ENCODE results near the gene KCND1. TPM values are rescaled to one million over a fixed set of nuclear protein-coding genes. Genes with fewer than 3 reads are reported as not detected.

Gene KCND1
- total and polyA plus RNA-seq, 10 of the 15 experiments (the other 5 are each of a cell fraction or from before 2014, with no cell fraction given), result 0.02 to 1.0 (median 0.39) TPM

DNA sequence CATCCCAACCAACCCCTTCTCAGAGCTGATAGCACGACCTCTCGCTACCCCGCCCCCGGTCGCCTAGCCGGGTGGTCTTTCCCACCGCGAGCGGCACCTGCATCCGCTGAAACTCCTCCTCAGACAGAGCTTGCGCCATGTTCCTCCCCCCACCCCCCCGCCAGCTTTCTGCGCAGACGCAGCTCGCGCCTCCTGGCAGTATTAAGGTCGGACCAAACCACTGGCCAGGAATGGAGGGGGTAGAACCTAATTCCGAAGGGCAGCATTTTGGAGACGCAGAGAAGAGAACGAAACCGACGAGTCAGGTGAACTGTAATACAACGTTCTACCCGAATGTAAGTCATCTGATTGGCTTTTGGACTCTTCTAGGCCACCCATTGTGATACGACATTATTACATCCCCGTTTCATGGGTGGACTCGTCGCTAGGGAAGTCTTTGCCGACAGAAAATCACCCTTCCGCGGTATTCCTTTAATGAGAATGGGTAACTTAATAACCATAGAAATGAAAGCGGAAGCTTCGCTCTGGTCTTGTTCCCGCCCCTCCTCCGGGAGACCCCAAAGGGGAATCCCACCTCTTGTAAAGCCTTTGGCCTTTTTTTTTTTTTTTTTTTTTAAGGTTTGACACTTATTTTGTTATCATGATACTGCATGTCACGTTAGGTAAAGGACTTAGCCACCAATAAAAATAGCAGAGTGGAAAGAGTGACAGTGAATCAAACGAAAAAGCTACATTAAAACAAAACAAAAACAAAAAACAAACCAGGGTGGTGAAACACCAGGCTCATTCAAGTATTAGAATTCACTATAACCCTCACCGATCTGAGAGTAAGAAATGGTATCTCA is 30.7 kb upstream of the KCND1 start, which contains the start of gene GRIPAP1 (continued):
- TF ChIP-seq, protein P1, sequence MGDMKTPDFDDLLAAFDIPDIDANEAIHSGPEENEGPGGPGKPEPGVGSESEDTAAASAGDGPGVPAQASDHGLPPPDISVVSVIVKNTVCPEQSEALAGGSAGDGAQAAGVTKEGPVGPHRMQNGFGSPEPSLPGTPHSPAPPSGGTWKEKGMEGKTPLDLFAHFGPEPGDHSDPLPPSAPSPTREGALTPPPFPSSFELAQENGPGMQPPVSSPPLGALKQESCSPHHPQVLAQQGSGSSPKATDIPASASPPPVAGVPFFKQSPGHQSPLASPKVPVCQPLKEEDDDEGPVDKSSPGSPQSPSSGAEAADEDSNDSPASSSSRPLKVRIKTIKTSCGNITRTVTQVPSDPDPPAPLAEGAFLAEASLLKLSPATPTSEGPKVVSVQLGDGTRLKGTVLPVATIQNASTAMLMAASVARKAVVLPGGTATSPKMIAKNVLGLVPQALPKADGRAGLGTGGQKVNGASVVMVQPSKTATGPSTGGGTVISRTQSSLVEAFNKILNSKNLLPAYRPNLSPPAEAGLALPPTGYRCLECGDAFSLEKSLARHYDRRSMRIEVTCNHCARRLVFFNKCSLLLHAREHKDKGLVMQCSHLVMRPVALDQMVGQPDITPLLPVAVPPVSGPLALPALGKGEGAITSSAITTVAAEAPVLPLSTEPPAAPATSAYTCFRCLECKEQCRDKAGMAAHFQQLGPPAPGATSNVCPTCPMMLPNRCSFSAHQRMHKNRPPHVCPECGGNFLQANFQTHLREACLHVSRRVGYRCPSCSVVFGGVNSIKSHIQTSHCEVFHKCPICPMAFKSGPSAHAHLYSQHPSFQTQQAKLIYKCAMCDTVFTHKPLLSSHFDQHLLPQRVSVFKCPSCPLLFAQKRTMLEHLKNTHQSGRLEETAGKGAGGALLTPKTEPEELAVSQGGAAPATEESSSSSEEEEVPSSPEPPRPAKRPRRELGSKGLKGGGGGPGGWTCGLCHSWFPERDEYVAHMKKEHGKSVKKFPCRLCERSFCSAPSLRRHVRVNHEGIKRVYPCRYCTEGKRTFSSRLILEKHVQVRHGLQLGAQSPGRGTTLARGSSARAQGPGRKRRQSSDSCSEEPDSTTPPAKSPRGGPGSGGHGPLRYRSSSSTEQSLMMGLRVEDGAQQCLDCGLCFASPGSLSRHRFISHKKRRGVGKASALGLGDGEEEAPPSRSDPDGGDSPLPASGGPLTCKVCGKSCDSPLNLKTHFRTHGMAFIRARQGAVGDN (IDR thresholded peaks at IDR 0.05), result no peak
- TF ChIP-seq, protein P2, sequence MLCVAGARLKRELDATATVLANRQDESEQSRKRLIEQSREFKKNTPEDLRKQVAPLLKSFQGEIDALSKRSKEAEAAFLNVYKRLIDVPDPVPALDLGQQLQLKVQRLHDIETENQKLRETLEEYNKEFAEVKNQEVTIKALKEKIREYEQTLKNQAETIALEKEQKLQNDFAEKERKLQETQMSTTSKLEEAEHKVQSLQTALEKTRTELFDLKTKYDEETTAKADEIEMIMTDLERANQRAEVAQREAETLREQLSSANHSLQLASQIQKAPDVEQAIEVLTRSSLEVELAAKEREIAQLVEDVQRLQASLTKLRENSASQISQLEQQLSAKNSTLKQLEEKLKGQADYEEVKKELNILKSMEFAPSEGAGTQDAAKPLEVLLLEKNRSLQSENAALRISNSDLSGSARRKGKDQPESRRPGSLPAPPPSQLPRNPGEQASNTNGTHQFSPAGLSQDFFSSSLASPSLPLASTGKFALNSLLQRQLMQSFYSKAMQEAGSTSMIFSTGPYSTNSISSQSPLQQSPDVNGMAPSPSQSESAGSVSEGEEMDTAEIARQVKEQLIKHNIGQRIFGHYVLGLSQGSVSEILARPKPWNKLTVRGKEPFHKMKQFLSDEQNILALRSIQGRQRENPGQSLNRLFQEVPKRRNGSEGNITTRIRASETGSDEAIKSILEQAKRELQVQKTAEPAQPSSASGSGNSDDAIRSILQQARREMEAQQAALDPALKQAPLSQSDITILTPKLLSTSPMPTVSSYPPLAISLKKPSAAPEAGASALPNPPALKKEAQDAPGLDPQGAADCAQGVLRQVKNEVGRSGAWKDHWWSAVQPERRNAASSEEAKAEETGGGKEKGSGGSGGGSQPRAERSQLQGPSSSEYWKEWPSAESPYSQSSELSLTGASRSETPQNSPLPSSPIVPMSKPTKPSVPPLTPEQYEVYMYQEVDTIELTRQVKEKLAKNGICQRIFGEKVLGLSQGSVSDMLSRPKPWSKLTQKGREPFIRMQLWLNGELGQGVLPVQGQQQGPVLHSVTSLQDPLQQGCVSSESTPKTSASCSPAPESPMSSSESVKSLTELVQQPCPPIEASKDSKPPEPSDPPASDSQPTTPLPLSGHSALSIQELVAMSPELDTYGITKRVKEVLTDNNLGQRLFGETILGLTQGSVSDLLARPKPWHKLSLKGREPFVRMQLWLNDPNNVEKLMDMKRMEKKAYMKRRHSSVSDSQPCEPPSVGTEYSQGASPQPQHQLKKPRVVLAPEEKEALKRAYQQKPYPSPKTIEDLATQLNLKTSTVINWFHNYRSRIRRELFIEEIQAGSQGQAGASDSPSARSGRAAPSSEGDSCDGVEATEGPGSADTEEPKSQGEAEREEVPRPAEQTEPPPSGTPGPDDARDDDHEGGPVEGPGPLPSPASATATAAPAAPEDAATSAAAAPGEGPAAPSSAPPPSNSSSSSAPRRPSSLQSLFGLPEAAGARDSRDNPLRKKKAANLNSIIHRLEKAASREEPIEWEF (IDR thresholded peaks at IDR 0.05; ENCODE audit: insufficient replicate concordance, low read depth, low read length), result no peak
- no peak for TF ChIP-seq CEBPB (IDR thresholded peaks at IDR 0.05; ENCODE audit: borderline replicate concordance in 1 of 2, low read depth in 2 of 2, low read length in 2 of 2)
- no peak for TF ChIP-seq KAT2A (conservative IDR thresholded peaks at IDR 0.05; ENCODE audit: control insufficient read depth, low read depth, low read length)
- no peak; the same call in 1 of the 2 replicates for TF ChIP-seq TBL1XR1 (IDR thresholded peaks at IDR 0.05; ENCODE audit: low read depth, low read length)
- TF ChIP-seq SUZ12 (IDR thresholded peaks at IDR 0.05; ENCODE audit: unreplicated experiment), result no peak
- no peak for TF ChIP-seq SREBF2 (IDR thresholded peaks at IDR 0.05; ENCODE audit: low read length)
- no peak for TF ChIP-seq ZNF24 (IDR thresholded peaks at IDR 0.05)
- TF ChIP-seq, protein P3, sequence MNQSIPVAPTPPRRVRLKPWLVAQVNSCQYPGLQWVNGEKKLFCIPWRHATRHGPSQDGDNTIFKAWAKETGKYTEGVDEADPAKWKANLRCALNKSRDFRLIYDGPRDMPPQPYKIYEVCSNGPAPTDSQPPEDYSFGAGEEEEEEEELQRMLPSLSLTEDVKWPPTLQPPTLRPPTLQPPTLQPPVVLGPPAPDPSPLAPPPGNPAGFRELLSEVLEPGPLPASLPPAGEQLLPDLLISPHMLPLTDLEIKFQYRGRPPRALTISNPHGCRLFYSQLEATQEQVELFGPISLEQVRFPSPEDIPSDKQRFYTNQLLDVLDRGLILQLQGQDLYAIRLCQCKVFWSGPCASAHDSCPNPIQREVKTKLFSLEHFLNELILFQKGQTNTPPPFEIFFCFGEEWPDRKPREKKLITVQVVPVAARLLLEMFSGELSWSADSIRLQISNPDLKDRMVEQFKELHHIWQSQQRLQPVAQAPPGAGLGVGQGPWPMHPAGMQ (IDR thresholded peaks at IDR 0.05; ENCODE audit: borderline replicate concordance), result no peak
- TF ChIP-seq ZBTB4 (CRISPR knock-in tag; IDR thresholded peaks at IDR 0.05), result no peak
- TF ChIP-seq FOXK2 (IDR thresholded peaks at IDR 0.05), result peak; percentile 97
- TF ChIP-seq RAD51 (IDR thresholded peaks at IDR 0.05), result no peak

Measured in GM12878 (cell line).